SU-DHL-6 (cell line): ENCODE results near the gene STK32C.

Experiments
- H2AFZ ChIP-seq: fragments of 200-600 bp; sonication (generic); 2 replicates; pipeline ENCODE4 v1.6.1; 2014; ENCODE audit warnings: low read depth, mild to moderate bottlenecking, moderate library complexity, mixed read lengths, antibody characterized with exemption, low read length; ENCODE audit not compliant: severe bottlenecking
- H3F3A ChIP-seq: fragments of 200-600 bp; shearing (Covaris generic); 2 replicates; pipeline ENCODE4 v1.6.0; 2016; ENCODE audit warnings: antibody characterized with exemption, mild to moderate bottlenecking; ENCODE audit not compliant: insufficient read depth
- H3K27ac ChIP-seq: fragments of 200-600 bp; sonication (generic); 2 replicates; pipeline ENCODE4 v1.5.1; 2016; ENCODE audit warnings: low read depth, mild to moderate bottlenecking, low read length, moderate library complexity, mixed read lengths
- H3K27me3 ChIP-seq: fragments of 200-600 bp; sonication (generic), shearing (Covaris generic); 2 replicates; pipeline ENCODE4 v1.6.0; 2014; ENCODE audit warnings: mild to moderate bottlenecking, low read length
- H3K36me3 ChIP-seq: fragments of 200-600 bp; sonication (generic); 2 replicates; pipeline ENCODE4 v1.6.1; 2014; ENCODE audit warnings: mild to moderate bottlenecking, low read length, mixed read lengths
- H3K4me2 ChIP-seq: fragments of 300-600, 200-600 bp; shearing (Covaris generic), sonication (generic); 2 replicates; pipeline ENCODE4 v1.6.0; 2014; ENCODE audit warnings: low read length, low read depth, mild to moderate bottlenecking; ENCODE audit not compliant: poor library complexity, severe bottlenecking
- H3K4me3 ChIP-seq: fragments of 200-600 bp; sonication (generic); 2 replicates; pipeline ENCODE4 v1.5.1; 2014; ENCODE audit warnings: antibody characterized with exemption, low read length, mild to moderate bottlenecking, mixed read lengths; ENCODE audit not compliant: insufficient read depth, poor library complexity, severe bottlenecking
- H3K79me2 ChIP-seq: fragments of 200-600 bp; sonication (generic); 2 replicates; pipeline ENCODE4 v1.6.1; 2014; ENCODE audit warnings: mild to moderate bottlenecking, low read length, moderate library complexity; ENCODE audit not compliant: insufficient read depth
- H3K9ac ChIP-seq: fragments of 200-600 bp; sonication (generic); 2 replicates; pipeline ENCODE4 v1.7.0; 2014; ENCODE audit warnings: mild to moderate bottlenecking, low read length
- H3K9me2 ChIP-seq: fragments of 200-600 bp; sonication (generic); replicated peaks from 2 replicates; pipeline ENCODE4 v1.6.1; 2014; ENCODE audit warnings: low read length; ENCODE audit not compliant: insufficient read depth
- H3K9me3 ChIP-seq: fragments of 200-600 bp; sonication (generic); 2 replicates; pipeline ENCODE4 v1.6.1; 2014; ENCODE audit warnings: low read length, mixed read lengths; ENCODE audit not compliant: insufficient read depth
- H4K20me1 ChIP-seq: fragments of 200-600 bp; sonication (generic); 2 replicates; pipeline ENCODE4 v1.6.1; 2014; ENCODE audit warnings: low read depth, mild to moderate bottlenecking, antibody characterized with exemption, low read length, moderate library complexity, mixed read lengths
- EZH2phosphoT487 ChIP-seq: fragments of 200-600 bp; sonication (generic), shearing (Covaris generic); conservative IDR thresholded peaks from 2 replicates; pipeline ENCODE4 v1.6.1; 2018; ENCODE audit warnings: mild to moderate bottlenecking, antibody characterized with exemption, low read length, moderate library complexity, mixed read lengths
- TF ChIP-seq, protein P1 (sequence below): fragments of 200-600 bp; sonication (generic); IDR thresholded peaks from one replicate; pipeline ENCODE4 v1.5.1; 2017; ENCODE audit warnings: antibody characterized with exemption, mild to moderate bottlenecking, low read length, moderate library complexity; ENCODE audit not compliant: insufficient read depth, poor library complexity, severe bottlenecking

Gene STK32C

DNA sequence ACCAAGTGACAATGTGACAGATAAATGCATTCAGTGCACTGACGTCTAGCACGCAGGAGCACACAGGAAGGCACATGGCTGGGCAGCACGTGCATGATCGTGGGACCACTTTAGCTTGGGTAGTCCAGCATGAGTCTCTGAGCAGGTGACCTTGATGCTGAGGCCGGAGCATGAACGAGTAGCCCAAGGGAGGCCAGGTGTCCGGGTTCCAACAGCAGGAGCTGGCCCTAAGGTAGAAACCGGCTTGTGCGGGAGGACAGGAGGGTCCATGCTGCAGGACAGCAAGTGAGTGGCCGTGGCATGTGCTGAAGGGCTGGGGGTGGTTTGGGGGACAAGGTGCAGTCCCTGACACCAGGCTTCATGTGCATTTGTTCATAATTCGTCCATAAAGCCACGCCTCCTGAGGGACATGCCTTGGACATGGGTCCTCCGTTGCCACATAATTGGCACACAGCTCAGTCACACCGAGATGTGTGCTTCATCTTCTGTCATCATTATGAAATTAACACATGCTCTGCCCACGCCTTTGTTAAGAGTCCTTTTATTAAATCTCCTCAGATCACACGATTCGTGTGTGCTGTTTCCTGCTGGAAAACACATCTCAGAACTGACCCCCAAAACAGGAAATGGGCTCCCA lies 3.1 kb upstream of the STK32C start:
- no peak overlapping the region for H2AFZ ChIP-seq
- no peaks in the 10 kb centered on the region for H3K9me2 ChIP-seq
- H3K27me3 ChIP-seq = no peaks in the 10 kb centered on the region
- no peaks in the 10 kb centered on the region for H4K20me1 ChIP-seq
- no peak overlapping the region for H3K4me3 ChIP-seq
- TF ChIP-seq, protein P1, sequence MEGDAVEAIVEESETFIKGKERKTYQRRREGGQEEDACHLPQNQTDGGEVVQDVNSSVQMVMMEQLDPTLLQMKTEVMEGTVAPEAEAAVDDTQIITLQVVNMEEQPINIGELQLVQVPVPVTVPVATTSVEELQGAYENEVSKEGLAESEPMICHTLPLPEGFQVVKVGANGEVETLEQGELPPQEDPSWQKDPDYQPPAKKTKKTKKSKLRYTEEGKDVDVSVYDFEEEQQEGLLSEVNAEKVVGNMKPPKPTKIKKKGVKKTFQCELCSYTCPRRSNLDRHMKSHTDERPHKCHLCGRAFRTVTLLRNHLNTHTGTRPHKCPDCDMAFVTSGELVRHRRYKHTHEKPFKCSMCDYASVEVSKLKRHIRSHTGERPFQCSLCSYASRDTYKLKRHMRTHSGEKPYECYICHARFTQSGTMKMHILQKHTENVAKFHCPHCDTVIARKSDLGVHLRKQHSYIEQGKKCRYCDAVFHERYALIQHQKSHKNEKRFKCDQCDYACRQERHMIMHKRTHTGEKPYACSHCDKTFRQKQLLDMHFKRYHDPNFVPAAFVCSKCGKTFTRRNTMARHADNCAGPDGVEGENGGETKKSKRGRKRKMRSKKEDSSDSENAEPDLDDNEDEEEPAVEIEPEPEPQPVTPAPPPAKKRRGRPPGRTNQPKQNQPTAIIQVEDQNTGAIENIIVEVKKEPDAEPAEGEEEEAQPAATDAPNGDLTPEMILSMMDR = no peak
- TF ChIP-seq EZH2phosphoT487 = no peak
- no peaks in the 10 kb centered on the region for H3K79me2 ChIP-seq
- no peak overlapping the region for H3K4me2 ChIP-seq
- H3K27ac ChIP-seq = no peak overlapping the region
- H3K36me3 ChIP-seq = no peaks in the 10 kb centered on the region
- no peaks in the 10 kb centered on the region for H3K9me3 ChIP-seq
- no peaks in the 10 kb centered on the region for H3F3A ChIP-seq
- H3K9ac ChIP-seq = no peak overlapping the region

GRCh38 chr10:132309879-132310591 lies 2.3 kb upstream of the STK32C start:
- no peak overlapping the region for H3K4me3 ChIP-seq
- TF ChIP-seq, protein P1 = no peak
- TF ChIP-seq EZH2phosphoT487 = no peak
- no peaks in the 10 kb centered on the region for H3K36me3 ChIP-seq
- H3F3A ChIP-seq = no peaks in the 10 kb centered on the region
- no peaks in the 10 kb centered on the region for H3K9me2 ChIP-seq
- no peaks in the 10 kb centered on the region for H3K79me2 ChIP-seq
- H3K27me3 ChIP-seq = no peaks in the 10 kb centered on the region
- H3K9me3 ChIP-seq = no peaks in the 10 kb centered on the region
- no peak overlapping the region for H2AFZ ChIP-seq
- no peak overlapping the region for H3K9ac ChIP-seq
- no peaks in the 10 kb centered on the region for H4K20me1 ChIP-seq
- H3K4me2 ChIP-seq = no peak overlapping the region
- no peak overlapping the region for H3K27ac ChIP-seq

- Histone ChIP-seq H4K20me1 (no peaks in the 10 kb centered on the region), H3F3A (no peaks in the 10 kb centered on the region), H3K4me2 (no peak overlapping the region), H3K9me2 (no peaks in the 10 kb centered on the region), H3K9me3 (no peaks in the 10 kb centered on the region), H2AFZ (no peak overlapping the region), H3K9ac (no peak overlapping the region), H3K27ac (no peak overlapping the region), H3K27me3 (no peaks in the 10 kb centered on the region), H3K36me3 (no peaks in the 10 kb centered on the region), H3K79me2 (no peaks in the 10 kb centered on the region), H3K4me3 (no peak overlapping the region)
- no peak for TF ChIP-seq EZH2phosphoT487
- TF ChIP-seq, protein P1 = no peak
Observed at GRCh38 chr10:132309471-132309865, 1.7 kb upstream of the STK32C start.
